ENCODE results near the gene WWOX. TPM values are rescaled to one million over a fixed set of nuclear protein-coding genes. Genes with fewer than 3 reads are reported as not detected.
"Not testable (repeated sequence)": the region's sequence is repeated elsewhere in the genome, so short reads cannot be mapped to it uniquely, and the experiment has no call there.

WWOX gene
- 10 to 100 TPM; 17.2 to 18.6 TPM for total RNA-seq
- polyA plus RNA-seq, result 18.2 TPM

GRCh38 chr16:78099271-78100111 is at the start of gene WWOX:
TSS of gene WWOX (plus strand) at chr16:78099654.
- POLR2A ChIA-PET, result interaction anchor here (1.0 kb wide), 2 partner anchors 97 to 1502 kb away, joined by 3 read pairs; no protein-coding TSS in a partner anchor

DNA sequence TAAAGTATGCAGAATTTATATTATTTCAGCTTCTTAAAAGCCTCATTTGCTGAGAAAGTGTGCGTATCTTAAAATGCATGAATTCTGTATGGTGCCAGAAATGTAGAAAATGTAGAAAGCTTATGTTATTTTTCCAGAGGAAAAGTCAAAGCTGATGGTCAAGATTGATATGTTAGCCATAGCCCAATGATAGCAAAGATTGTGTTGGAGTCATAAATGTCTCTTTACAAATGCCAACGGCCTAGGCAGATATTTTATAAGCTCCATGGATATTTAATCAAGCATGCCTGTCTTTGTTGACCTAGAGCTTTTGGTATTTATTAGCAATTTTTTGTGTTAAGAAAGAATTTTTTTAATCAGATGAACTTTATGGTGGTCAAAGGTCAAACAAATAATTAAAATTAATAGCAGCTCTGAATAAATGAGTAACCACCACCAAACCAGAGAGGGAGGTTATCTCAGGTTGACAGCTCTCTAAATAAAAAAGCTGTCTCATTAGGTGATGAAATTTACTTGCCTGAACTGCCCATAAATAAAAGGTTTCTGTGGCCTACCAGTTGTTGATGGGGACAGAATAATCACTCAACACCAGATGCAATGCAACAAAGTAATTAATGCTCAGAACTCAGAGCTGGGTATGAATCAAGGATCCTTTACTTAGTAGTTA is 48.6 kb upstream of the WWOX start:
- Histone ChIP-seq H3K4me1 (ENCODE audit: insufficient read depth, low read length) (no peaks in the 10 kb centered on the region), H3K27me3 (ENCODE audit: insufficient read depth, low read length, poor library complexity, severe bottlenecking) (no peaks in the 10 kb centered on the region), H3K27ac (ENCODE audit: low read depth, low read length) (no peak overlapping the region), H3K4me3 (ENCODE audit: low read length) (no peak overlapping the region), H3K36me3 (ENCODE audit: insufficient read depth, low read length) (no peaks in the 10 kb centered on the region), H3K9me3 (ENCODE audit: low read length) (no peaks in the 10 kb centered on the region)
- H3K4me3 Mint-ChIP-seq, result no peak overlapping the region
- H3K4me1 Mint-ChIP-seq, result no peaks in the 10 kb centered on the region
- H3K27ac Mint-ChIP-seq, result no peak overlapping the region
- H3K27me3 Mint-ChIP-seq, result peaks cover 17 to 30% of the 10 kb centered on the region in 2 donors
- DNase-seq, result no peak
- no peaks in the 10 kb centered on the region for H3K36me3 Mint-ChIP-seq
- ChIA-PET CTCF (interaction anchor here (1.2 kb wide), 1 partner anchor 9 kb away, joined by 3 read pairs; no protein-coding TSS in a partner anchor), POLR2A (no interaction called here)
- no peaks in the 10 kb centered on the region for H3K9me3 Mint-ChIP-seq

More at GRCh38 chr16:78099271-78100111, at the start of gene WWOX:
- H3K27ac ChIP-seq (ENCODE audit: low read depth, low read length), result peak within 1 kb of the TSS; percentile 87
- peak; percentile 94 to 98 (median 96) for DNase-seq
- H3K4me3 ChIP-seq (ENCODE audit: low read length), result peak within 1 kb of the TSS; percentile 98
- Mint-ChIP-seq H3K36me3 (peaks cover 0 to 3% (median 2%) of the 10 kb centered on the region in 3 donors), H3K9me3 (no peaks in the 10 kb centered on the region), H3K4me3 (peak within 1 kb of the TSS; percentile 85 to 97 (median 91)), H3K27me3 (peaks cover 0 to 3% of the 10 kb centered on the region in 2 donors), H3K27ac (peak within 1 kb of the TSS; percentile 76 to 98 (median 94)), H3K4me1 (peaks cover 25 to 40% (median 33%) of the 10 kb centered on the region in 3 donors)
- no peaks in the 10 kb centered on the region for H3K9me3 ChIP-seq (ENCODE audit: low read length)
- H3K36me3 ChIP-seq (ENCODE audit: insufficient read depth, low read length), result no peaks in the 10 kb centered on the region
- H3K4me1 ChIP-seq (ENCODE audit: insufficient read depth, low read length), result peaks cover 12% of the 10 kb centered on the region
- CTCF ChIA-PET, result interaction anchor here (0.7 to 2.3 kb wide), 11 partner anchors 9 to 97 kb away, joined by 3 to 12 read pairs (median 3); no protein-coding TSS in a partner anchor
- no peaks in the 10 kb centered on the region for H3K27me3 ChIP-seq (ENCODE audit: insufficient read depth, low read length, poor library complexity, severe bottlenecking)

- Mint-ChIP-seq H3K4me3 (no peak overlapping the region), H3K9me3 (no peaks in the 10 kb centered on the region), H3K27me3 (peaks cover 13 to 24% of the 10 kb centered on the region in 2 donors), H3K36me3 (no peaks in the 10 kb centered on the region), H3K4me1 (no peaks in the 10 kb centered on the region), H3K27ac (no peak overlapping the region)
- Histone ChIP-seq H3K27me3 (ENCODE audit: insufficient read depth, low read length, poor library complexity, severe bottlenecking) (no peaks in the 10 kb centered on the region), H3K4me3 (ENCODE audit: low read length) (no peak overlapping the region), H3K36me3 (ENCODE audit: insufficient read depth, low read length) (no peaks in the 10 kb centered on the region), H3K4me1 (ENCODE audit: insufficient read depth, low read length) (no peaks in the 10 kb centered on the region), H3K9me3 (ENCODE audit: low read length) (no peaks in the 10 kb centered on the region), H3K27ac (ENCODE audit: low read depth, low read length) (no peak overlapping the region)
- POLR2A ChIA-PET, result no interaction called here
- CTCF ChIA-PET, result no interaction called here
- no peak for DNase-seq
These were observed 41.5 kb upstream of the WWOX start for GRCh38 chr16:78057803-78058564.

GRCh38 chr16:78059806-78060205 is 39.6 kb upstream of the WWOX start:
- H3K27ac Mint-ChIP-seq; POLR2A ChIA-PET; H3K27ac ChIP-seq (ENCODE audit: low read depth, low read length); H3K36me3 Mint-ChIP-seq; H3K36me3 ChIP-seq (ENCODE audit: insufficient read depth, low read length); H3K4me1 ChIP-seq (ENCODE audit: insufficient read depth, low read length); DNase-seq; H3K4me1 Mint-ChIP-seq; H3K27me3 ChIP-seq (ENCODE audit: insufficient read depth, low read length, poor library complexity, severe bottlenecking); H3K4me3 ChIP-seq (ENCODE audit: low read length); H3K9me3 ChIP-seq (ENCODE audit: low read length); H3K9me3 Mint-ChIP-seq; H3K4me3 Mint-ChIP-seq: not testable (repeated sequence)
- H3K27me3 Mint-ChIP-seq, result peaks cover 6 to 15% of the 10 kb centered on the region in 2 donors
- CTCF ChIA-PET, result interaction anchor here (0.8 to 1.4 kb wide), 2 partner anchors 8 to 9 kb away, joined by 3 read pairs; no protein-coding TSS in a partner anchor

GRCh38 chr16:78060295-78060694 is 39.2 kb upstream of the WWOX start:
- Mint-ChIP-seq H3K9me3 (no peaks in the 10 kb centered on the region), H3K4me1 (no peaks in the 10 kb centered on the region), H3K36me3 (no peaks in the 10 kb centered on the region), H3K27ac (no peak overlapping the region), H3K27me3 (peaks cover 6 to 17% of the 10 kb centered on the region in 2 donors), H3K4me3 (no peak overlapping the region)
- no peaks in the 10 kb centered on the region for H3K4me1 ChIP-seq (ENCODE audit: insufficient read depth, low read length)
- H3K27ac ChIP-seq (ENCODE audit: low read depth, low read length), result no peak overlapping the region
- H3K36me3 ChIP-seq (ENCODE audit: insufficient read depth, low read length), result no peaks in the 10 kb centered on the region
- CTCF ChIA-PET, result interaction anchor here (0.8 to 1.4 kb wide), 2 partner anchors 8 to 10 kb away, joined by 3 read pairs; no protein-coding TSS in a partner anchor
- H3K4me3 ChIP-seq (ENCODE audit: low read length), result no peak overlapping the region
- no peaks in the 10 kb centered on the region for H3K27me3 ChIP-seq (ENCODE audit: insufficient read depth, low read length, poor library complexity, severe bottlenecking)
- DNase-seq, result no peak
- POLR2A ChIA-PET, result no interaction called here
- H3K9me3 ChIP-seq (ENCODE audit: low read length), result no peaks in the 10 kb centered on the region

GRCh38 chr16:78060809-78061208 is 38.6 kb upstream of the WWOX start:
- Mint-ChIP-seq H3K27me3 (peaks cover 8 to 22% of the 10 kb centered on the region in 2 donors), H3K4me1 (no peaks in the 10 kb centered on the region), H3K36me3 (no peaks in the 10 kb centered on the region), H3K4me3 (no peak overlapping the region), H3K9me3 (no peaks in the 10 kb centered on the region), H3K27ac (no peak overlapping the region)
- H3K4me3 ChIP-seq (ENCODE audit: low read length), result no peak overlapping the region
- ChIA-PET POLR2A (no interaction called here), CTCF (interaction anchor here (0.8 to 1.4 kb wide), 2 partner anchors 9 to 10 kb away, joined by 3 read pairs; no protein-coding TSS in a partner anchor)
- H3K27me3 ChIP-seq (ENCODE audit: insufficient read depth, low read length, poor library complexity, severe bottlenecking), result no peaks in the 10 kb centered on the region
- no peaks in the 10 kb centered on the region for H3K36me3 ChIP-seq (ENCODE audit: insufficient read depth, low read length)
- no peak for DNase-seq
- H3K9me3 ChIP-seq (ENCODE audit: low read length), result no peaks in the 10 kb centered on the region
- H3K4me1 ChIP-seq (ENCODE audit: insufficient read depth, low read length), result no peaks in the 10 kb centered on the region
- no peak overlapping the region for H3K27ac ChIP-seq (ENCODE audit: low read depth, low read length)

- Histone ChIP-seq H3K36me3 (ENCODE audit: insufficient read depth, low read length) (no peaks in the 10 kb centered on the region), H3K9me3 (ENCODE audit: low read length) (no peaks in the 10 kb centered on the region), H3K4me3 (ENCODE audit: low read length) (no peak overlapping the region), H3K4me1 (ENCODE audit: insufficient read depth, low read length) (no peaks in the 10 kb centered on the region), H3K27me3 (ENCODE audit: insufficient read depth, low read length, poor library complexity, severe bottlenecking) (no peaks in the 10 kb centered on the region), H3K27ac (ENCODE audit: low read depth, low read length) (no peak overlapping the region)
- DNase-seq, result no peak
- Mint-ChIP-seq H3K9me3 (no peaks in the 10 kb centered on the region), H3K4me3 (no peak overlapping the region), H3K36me3 (no peaks in the 10 kb centered on the region), H3K4me1 (no peaks in the 10 kb centered on the region), H3K27ac (no peak overlapping the region), H3K27me3 (peaks cover 15 to 27% of the 10 kb centered on the region in 2 donors)
- ChIA-PET POLR2A (no interaction called here), CTCF (no interaction called here)
These were observed 34.1 kb upstream of the WWOX start for GRCh38 chr16:78065319-78065718.
